Limb (tissue), 2 donors: Measurements from ENCODE around the gene SLC2A9.
"Not testable (repeated sequence)": the region's sequence is repeated elsewhere in the genome, so short reads cannot be mapped to it uniquely, and the experiment has no call there.

Experiments
- DNase-seq, 2 donors: peaks; one replicate each; pipeline ENCODE4 v3.0.0-alpha.2; 2016; ENCODE audit errors: extremely low spot score in 2 of 2

SLC2A9 gene

GRCh38 chr4:9833421-9833820 is 187.9 kb downstream of the SLC2A9 start:
- DNase-seq, result no peak

GRCh38 chr4:9832640-9833039 is 188.7 kb downstream of the SLC2A9 start:
- DNase-seq, result no peak

GRCh38 chr4:9826551-9826950 is 194.7 kb downstream of the SLC2A9 start:
- no peak for DNase-seq

- no peak for DNase-seq
Measured at GRCh38 chr4:9825049-9825448, 196.2 kb downstream of the SLC2A9 start.

GRCh38 chr4:9820343-9820742 is 201.0 kb downstream of the SLC2A9 start:
- DNase-seq, result no peak

- no peak for DNase-seq
Measured at GRCh38 chr4:9816285-9816684, 205.0 kb downstream of the SLC2A9 start.

- DNase-seq, result no peak
Measured at GRCh38 chr4:9812501-9813340, 208.6 kb downstream of the SLC2A9 start.

GRCh38 chr4:9811806-9812205 is 209.5 kb downstream of the SLC2A9 start:
- no peak for DNase-seq

GRCh38 chr4:9808077-9808476 is 213.2 kb downstream of the SLC2A9 start:
- DNase-seq, result no peak

GRCh38 chr4:9804918-9805317 is 216.4 kb downstream of the SLC2A9 start:
- DNase-seq, result no peak

GRCh38 chr4:9800848-9801247 is 220.4 kb downstream of the SLC2A9 start:
- no peak for DNase-seq

- DNase-seq, result not testable (repeated sequence)
Measured at GRCh38 chr4:9796641-9797040, 224.7 kb downstream of the SLC2A9 start.

GRCh38 chr4:9792381-9792780 is 228.9 kb downstream of the SLC2A9 start:
- DNase-seq, result no peak

- DNase-seq, result not testable (repeated sequence)
Measured at GRCh38 chr4:9785891-9786290, 235.4 kb downstream of the SLC2A9 start.

- no peak for DNase-seq
Measured at GRCh38 chr4:9782136-9782436, 239.2 kb downstream of the SLC2A9 start.

GRCh38 chr4:9781343-9782135 is 239.8 kb downstream of the SLC2A9 start, which contains the start of gene DRD5:
DRD5 (plus strand) TSS chr4:9781634; CDS start chr4:9782030, 396 bp downstream.
- DNase-seq, result peak in 1 of 2 donors; percentile 46
